Keratinocyte (primary cell): ENCODE measurements around the gene DBI. TPM values are rescaled to one million over a fixed set of nuclear protein-coding genes. Genes with fewer than 3 reads are reported as not detected.

Experiments used
- DNase-seq: peaks from one replicate; pipeline ENCODE4 v3.0.0-alpha.2; 2011; ENCODE audit warnings: low read depth, missing footprints, low spot score
- FAIRE-seq: peaks from 2 replicates; lab custom pipeline; 2011; peaks lifted over from hg19 to GRCh38; lab: Jason Lieb, UNC
- H2AFZ ChIP-seq: 2 replicates; pipeline ENCODE4 v1.6.0; 2012; ENCODE audit warnings: low read length, control low read depth, inconsistent platforms; ENCODE audit not compliant: control insufficient read depth
- H3K27ac ChIP-seq: 2 replicates; pipeline ENCODE4 v1.5.1; 2011; ENCODE audit warnings: low read length; ENCODE audit not compliant: control insufficient read depth, insufficient read depth
- H3K27me3 ChIP-seq: 3 replicates; pipeline ENCODE4 v1.6.0; 2011; ENCODE audit warnings: low read length; ENCODE audit not compliant: control insufficient read depth, insufficient read depth; ENCODE audit errors: extremely low read depth
- H3K36me3 ChIP-seq, 2 experiments: 2 replicates in 1 of 2; 3 replicates in 1 of 2; pipeline ENCODE4 v1.5.1; 2011; ENCODE audit warnings: low read length in 2 of 2, mild to moderate bottlenecking in 1 of 2; ENCODE audit not compliant: control insufficient read depth in 2 of 2, insufficient read depth in 2 of 2; ENCODE audit errors: extremely low read depth in 1 of 2
- H3K4me1 ChIP-seq: 3 replicates; pipeline ENCODE4 v1.5.1; 2011; ENCODE audit warnings: low read length; ENCODE audit not compliant: control insufficient read depth, insufficient read depth; ENCODE audit errors: extremely low read depth
- H3K4me2 ChIP-seq: 3 replicates; pipeline ENCODE4 v1.6.0; 2011; ENCODE audit warnings: low read depth, low read length; ENCODE audit not compliant: control insufficient read depth, insufficient read depth; ENCODE audit errors: extremely low read depth
- H3K4me3 ChIP-seq, 3 experiments: fragments of 200-600 bp in 1 of 3; sonication (generic) in 1 of 3; 2 replicates in 2 of 3; 3 replicates in 1 of 3; pipeline ENCODE4 v1.5.1; 2011 to 2016; ENCODE audit warnings: low read length in 3 of 3, mild to moderate bottlenecking in 3 of 3, control low read depth in 2 of 3, inconsistent platforms in 1 of 3, low read depth in 1 of 3, mixed read lengths in 1 of 3, mixed run types in 1 of 3, moderate library complexity in 1 of 3; ENCODE audit not compliant: control insufficient read depth in 2 of 3, insufficient read depth in 2 of 3; ENCODE audit errors: extremely low read depth in 1 of 3
- H3K79me2 ChIP-seq: 2 replicates; pipeline ENCODE4 v1.6.0; 2012; ENCODE audit warnings: low read length; ENCODE audit not compliant: control insufficient read depth, insufficient read depth
- H3K9ac ChIP-seq: 3 replicates; pipeline ENCODE4 v1.6.0; 2011; ENCODE audit warnings: low read length; ENCODE audit not compliant: control insufficient read depth, insufficient read depth; ENCODE audit errors: extremely low read depth
- H3K9me1 ChIP-seq: 3 replicates; pipeline ENCODE4 v1.6.0; 2011; ENCODE audit warnings: low read length; ENCODE audit not compliant: control insufficient read depth, insufficient read depth; ENCODE audit errors: extremely low read depth
- H3K9me3 ChIP-seq: 2 replicates; pipeline ENCODE4 v1.5.1; 2012; ENCODE audit warnings: low read depth, low read length; ENCODE audit not compliant: control insufficient read depth
- H4K20me1 ChIP-seq: 3 replicates; pipeline ENCODE4 v1.6.0; 2011; ENCODE audit warnings: low read length; ENCODE audit not compliant: control insufficient read depth, insufficient read depth; ENCODE audit errors: extremely low read depth
- EZH2 ChIP-seq: IDR thresholded peaks from one replicate; pipeline ENCODE4 v1.6.1; 2012; ENCODE audit warnings: inconsistent platforms, mild to moderate bottlenecking, low read length, moderate library complexity
- dilution Hi-C: fragments of 300-500 bp; cut with MboI; formaldehyde crosslinking; loops from one replicate; pipeline ENCODE4 v1.7.0; 2020; ENCODE audit warnings: low sequenced_read_pairs; ENCODE audit not compliant: extremely low pct_ligation_motif_present
- polyA plus RNA-seq, 5 experiments: library from polyadenylated mRNA; depleted of rRNA in 3 of 5; stranded (reverse) in 3 of 5; stranded (forward) in 1 of 5; unstranded in 1 of 5; fragments of >200 nt; gene quantifications; 1 replicate in 1 of 5; 2 replicates in 3 of 5; 3 replicates in 1 of 5; pipeline versions ENCODE4 v1.2.1 to v1.2.3, GENCODE V29; 2011 to 2012; ENCODE audit warnings: missing spikeins in 2 of 5, low read depth in 1 of 5, low replicate concordance in 1 of 5
- TF ChIP-seq, protein P1 (sequence below), 3 experiments: IDR thresholded peaks in 1 of 3; conservative IDR thresholded peaks in 1 of 3; optimal IDR thresholded peaks in 1 of 3; 2 replicates in 2 of 3; 3 replicates in 1 of 3; pipeline versions ENCODE3 to v1.5.1; 2011; ENCODE audit warnings: low read length in 3 of 3, mild to moderate bottlenecking in 3 of 3, moderate library complexity in 2 of 3, control low read depth in 1 of 3, inconsistent platforms in 1 of 3; ENCODE audit not compliant: insufficient read depth in 2 of 3; ENCODE audit errors: extremely low read depth in 1 of 3

The DBI gene
- polyA plus RNA-seq, 1 donor (not counting 4 experiments of a cell fraction or from before 2014, with no cell fraction given), result 590 TPM

GRCh38 chr2:119397196-119397595, 30.4 kb downstream of the DBI start:
- H3K9me1 ChIP-seq, result peaks cover 6% of the 10 kb centered on the region
- H3K36me3 ChIP-seq, result no peaks in the 10 kb centered on the region
- H3K27me3 ChIP-seq, result no peaks in the 10 kb centered on the region
- no peak overlapping the region for H2AFZ ChIP-seq
- FAIRE-seq (no peak), DNase-seq (no peak)
- no peak overlapping the region for H3K9ac ChIP-seq
- H3K4me2 ChIP-seq, result no peak overlapping the region
- no peak overlapping the region for H3K4me3 ChIP-seq
- dilution Hi-C loops, result no loop called here
- H4K20me1 ChIP-seq, result no peaks in the 10 kb centered on the region
- peaks cover 12% of the 10 kb centered on the region for H3K4me1 ChIP-seq
- no peak overlapping the region for H3K27ac ChIP-seq
- no peaks in the 10 kb centered on the region for H3K9me3 ChIP-seq
- TF ChIP-seq, protein P1, sequence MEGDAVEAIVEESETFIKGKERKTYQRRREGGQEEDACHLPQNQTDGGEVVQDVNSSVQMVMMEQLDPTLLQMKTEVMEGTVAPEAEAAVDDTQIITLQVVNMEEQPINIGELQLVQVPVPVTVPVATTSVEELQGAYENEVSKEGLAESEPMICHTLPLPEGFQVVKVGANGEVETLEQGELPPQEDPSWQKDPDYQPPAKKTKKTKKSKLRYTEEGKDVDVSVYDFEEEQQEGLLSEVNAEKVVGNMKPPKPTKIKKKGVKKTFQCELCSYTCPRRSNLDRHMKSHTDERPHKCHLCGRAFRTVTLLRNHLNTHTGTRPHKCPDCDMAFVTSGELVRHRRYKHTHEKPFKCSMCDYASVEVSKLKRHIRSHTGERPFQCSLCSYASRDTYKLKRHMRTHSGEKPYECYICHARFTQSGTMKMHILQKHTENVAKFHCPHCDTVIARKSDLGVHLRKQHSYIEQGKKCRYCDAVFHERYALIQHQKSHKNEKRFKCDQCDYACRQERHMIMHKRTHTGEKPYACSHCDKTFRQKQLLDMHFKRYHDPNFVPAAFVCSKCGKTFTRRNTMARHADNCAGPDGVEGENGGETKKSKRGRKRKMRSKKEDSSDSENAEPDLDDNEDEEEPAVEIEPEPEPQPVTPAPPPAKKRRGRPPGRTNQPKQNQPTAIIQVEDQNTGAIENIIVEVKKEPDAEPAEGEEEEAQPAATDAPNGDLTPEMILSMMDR (optimal IDR thresholded peaks at IDR 0.05 in 1 of 3, IDR thresholded peaks at IDR 0.05 in 1 of 3, conservative IDR thresholded peaks at IDR 0.05 in 1 of 3; ENCODE audit: extremely low read depth in 1 of 3, insufficient read depth in 2 of 3, low read length in 3 of 3), result no peak
- TF ChIP-seq EZH2, result no peak
- H3K79me2 ChIP-seq, result no peaks in the 10 kb centered on the region

GRCh38 chr2:119402106-119402505, 35.3 kb downstream of the DBI start:
- no peaks in the 10 kb centered on the region for H3K36me3 ChIP-seq
- H2AFZ ChIP-seq, result no peak overlapping the region
- DNase-seq (no peak), FAIRE-seq (no peak)
- no peak overlapping the region for H3K9ac ChIP-seq
- no peak overlapping the region for H3K27ac ChIP-seq
- peaks cover 6% of the 10 kb centered on the region for H3K9me1 ChIP-seq
- no peak overlapping the region for H3K4me2 ChIP-seq
- peaks cover 12% of the 10 kb centered on the region for H3K4me1 ChIP-seq
- no peaks in the 10 kb centered on the region for H3K9me3 ChIP-seq
- peaks cover 3% of the 10 kb centered on the region for H3K27me3 ChIP-seq
- no peak overlapping the region for H3K4me3 ChIP-seq
- no peaks in the 10 kb centered on the region for H3K79me2 ChIP-seq
- TF ChIP-seq, protein P1 (optimal IDR thresholded peaks at IDR 0.05 in 1 of 3, IDR thresholded peaks at IDR 0.05 in 1 of 3, conservative IDR thresholded peaks at IDR 0.05 in 1 of 3; ENCODE audit: extremely low read depth in 1 of 3, insufficient read depth in 2 of 3, low read length in 3 of 3), result no peak
- no peak for TF ChIP-seq EZH2
- no peaks in the 10 kb centered on the region for H4K20me1 ChIP-seq
- dilution Hi-C loops, result no loop called here
